HepG2 (cell line): ENCODE results near the gene ARPC1B. TPM values are rescaled to one million over a fixed set of nuclear protein-coding genes. Genes with fewer than 3 reads are reported as not detected.

Experiments
- EHMT2 ChIP-seq: fragments of 200-600 bp; sonication (generic); IDR thresholded peaks from 2 replicates; pipeline ENCODE4 v1.7.0; 2017; ENCODE audit warnings: antibody characterized with exemption, low read depth, low read length, borderline replicate concordance
- FOXA1 ChIP-seq, 2 experiments: fragments of 450-650 bp in 1 of 2; sonication (generic) in 1 of 2; formaldehyde crosslinking in 1 of 2; IDR thresholded peaks; 2 replicates each; pipeline versions ENCODE4 v1.4.0 to v1.6.1; 2016 to 2020; ENCODE audit warnings: missing genetic modification reagents in 1 of 2
- HHEX ChIP-seq: IDR thresholded peaks from 2 replicates; pipeline ENCODE4 v1.6.1; 2016; ENCODE audit warnings: control low read depth
- JDP2 ChIP-seq: sonication (generic); formaldehyde crosslinking; IDR thresholded peaks from 2 replicates; pipeline ENCODE4 v1.8.1; 2022; ENCODE audit warnings: missing genetic modification reagents, borderline replicate concordance
- KDM2A ChIP-seq: sonication (generic); formaldehyde crosslinking; IDR thresholded peaks from 2 replicates; pipeline ENCODE4 v1.4.0; 2020; ENCODE audit warnings: low read depth, missing genetic modification reagents, borderline replicate concordance
- MAFG ChIP-seq: sonication (generic); formaldehyde crosslinking; IDR thresholded peaks from 2 replicates; pipeline ENCODE4 v1.5.1; 2020; ENCODE audit warnings: mild to moderate bottlenecking, missing genetic modification reagents
- MBD4 ChIP-seq: IDR thresholded peaks from 2 replicates; pipeline ENCODE4 v1.6.1; 2012; ENCODE audit warnings: low read length, inconsistent platforms, borderline replicate concordance
- NONO ChIP-seq, 2 experiments: fragments of 450-650 bp in 1 of 2; sonication (generic) in 1 of 2; formaldehyde crosslinking in 1 of 2; IDR thresholded peaks in 1 of 2; conservative IDR thresholded peaks in 1 of 2; 2 replicates each; pipeline versions ENCODE4 v1.6.1 to v1.8.0; 2017 to 2022; ENCODE audit warnings: mild to moderate bottlenecking in 1 of 2, missing genetic modification reagents in 1 of 2, moderate library complexity in 1 of 2
- TMF1 ChIP-seq: sonication (generic); formaldehyde crosslinking; IDR thresholded peaks from 2 replicates; pipeline ENCODE4 v1.8.1; 2022; ENCODE audit warnings: low read depth, missing genetic modification reagents
- ZFP82 ChIP-seq: sonication (generic); formaldehyde crosslinking; IDR thresholded peaks from 2 replicates; pipeline ENCODE4 v1.5.1; 2020; ENCODE audit warnings: mild to moderate bottlenecking, missing genetic modification reagents, borderline replicate concordance
- ZNF124 ChIP-seq: sonication (generic); formaldehyde crosslinking; IDR thresholded peaks from 2 replicates; pipeline ENCODE4 v1.4.0; 2020; ENCODE audit warnings: missing genetic modification reagents
- ZNF274 ChIP-seq: sonication (generic); formaldehyde crosslinking; IDR thresholded peaks from 2 replicates; pipeline ENCODE4 v1.5.1; 2020; ENCODE audit warnings: mild to moderate bottlenecking, missing genetic modification reagents
- ZNF350 ChIP-seq: sonication (generic); formaldehyde crosslinking; IDR thresholded peaks from 2 replicates; pipeline ENCODE4 v1.4.0; 2020; ENCODE audit warnings: mild to moderate bottlenecking, low read depth, missing genetic modification reagents, borderline replicate concordance
- ZNF766 ChIP-seq: sonication (generic); formaldehyde crosslinking; IDR thresholded peaks from 2 replicates; pipeline ENCODE4 v1.5.0; 2020; ENCODE audit warnings: missing genetic modification reagents, borderline replicate concordance
- ZNF790 ChIP-seq: sonication (generic); formaldehyde crosslinking; IDR thresholded peaks from 2 replicates; pipeline ENCODE4 v1.8.0; 2022; ENCODE audit warnings: missing genetic modification reagents, mild to moderate bottlenecking, borderline replicate concordance
- ZNF841 ChIP-seq: sonication (generic); formaldehyde crosslinking; IDR thresholded peaks from 2 replicates; pipeline ENCODE4 v1.8.1; 2023; ENCODE audit warnings: missing genetic modification reagents, borderline replicate concordance
- polyA plus RNA-seq, 8 experiments: library from polyadenylated mRNA; depleted of rRNA in 3 of 8; stranded (reverse) in 7 of 8; unstranded in 1 of 8; fragments of >200 nt; fragmentation: Illumina TruSeq in 4 of 8; extraction: Trizol in 4 of 8; gene quantifications; 2 replicates each; pipeline versions ENCODE4 v1.2.1 to v1.2.3, GENCODE V29; 2011 to 2016; ENCODE audit warnings: low read depth in 4 of 8, missing spikeins in 1 of 8, mixed read lengths in 1 of 8; ENCODE audit not compliant: insufficient read depth in 1 of 8
- total RNA-seq, 5 experiments: library from RNA; depleted of rRNA; stranded (reverse); fragments of >200 nt; fragmentation: Illumina TruSeq; extraction: Trizol; gene quantifications; 2 replicates each; pipeline ENCODE4 v1.2.3, GENCODE V29; 2016; ENCODE audit warnings: low read depth in 1 of 5
- TF ChIP-seq, protein P1 (sequence below): sonication (generic); formaldehyde crosslinking; IDR thresholded peaks from 2 replicates; pipeline ENCODE4 v1.5.0; 2020; ENCODE audit warnings: mild to moderate bottlenecking, missing genetic modification reagents, moderate library complexity
- TF ChIP-seq, protein P2 (sequence below): sonication (generic); formaldehyde crosslinking; IDR thresholded peaks from one replicate; pipeline ENCODE4 v1.5.1; 2020; ENCODE audit warnings: mild to moderate bottlenecking, missing genetic modification reagents; ENCODE audit errors: not compliant biosample characterization
- TF ChIP-seq, protein P3 (sequence below): sonication (generic); formaldehyde crosslinking; IDR thresholded peaks from 2 replicates; pipeline ENCODE4 v1.5.0; 2020; ENCODE audit warnings: missing genetic modification reagents

ARPC1B gene
- total and polyA plus RNA-seq, 2 of the 13 experiments (the other 11 are each of a cell fraction or from before 2014, with no cell fraction given): 72.9 to 89.1 TPM

DNA sequence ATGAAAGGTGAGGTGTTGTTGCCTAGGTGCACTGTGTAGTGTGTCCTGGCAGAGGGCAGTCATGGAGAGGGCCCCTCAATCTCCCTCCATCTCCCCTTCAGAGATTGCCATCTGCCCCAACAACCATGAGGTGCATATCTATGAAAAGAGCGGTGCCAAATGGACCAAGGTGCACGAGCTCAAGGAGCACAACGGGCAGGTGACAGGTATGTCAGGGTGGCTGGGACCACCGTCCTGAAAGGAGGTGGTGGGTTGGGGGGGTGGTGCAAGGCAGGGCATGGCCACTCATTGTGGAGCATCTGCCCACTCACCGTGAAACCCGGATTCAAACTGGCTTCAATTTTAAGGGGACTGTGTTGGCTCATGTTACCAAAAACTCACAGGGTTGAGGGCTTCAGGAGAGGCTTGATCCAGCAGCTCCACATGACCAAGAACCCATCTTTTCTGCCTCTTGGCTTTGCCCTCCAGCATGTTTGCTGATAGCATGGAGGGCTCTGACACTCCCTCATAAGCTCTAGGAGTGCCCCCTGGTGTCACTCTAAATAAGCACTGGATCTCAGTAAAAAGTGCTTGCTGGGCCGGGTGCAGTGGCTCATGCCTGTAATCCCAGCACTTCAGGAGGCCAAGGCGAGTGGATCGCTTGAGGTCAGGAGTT is 12.2 kb downstream of the ARPC1B start (continued):
- TF ChIP-seq FOXA1 (IDR thresholded peaks at IDR 0.05) (no peak), FOXA1 (CRISPR knock-in tag; IDR thresholded peaks at IDR 0.05) (no peak; the same call in 1 of the 2 replicates), MBD4 (no peak), ZNF766 (CRISPR knock-in tag) (no peak), ZNF790 (CRISPR knock-in tag) (no peak), JDP2 (no peak), ZNF274 (CRISPR knock-in tag) (no peak), EHMT2 (no peak), NONO (IDR thresholded peaks at IDR 0.05) (no peak), NONO (CRISPR knock-in tag; conservative IDR thresholded peaks at IDR 0.05) (peak; percentile 41; the same call in 1 of the 2 replicates), KDM2A (no peak), ZNF124 (CRISPR knock-in tag) (no peak), MAFG (no peak), ZNF350 (CRISPR knock-in tag) (no peak), HHEX (CRISPR knock-in tag) (no peak), ZNF841 (CRISPR knock-in tag) (no peak), ZFP82 (CRISPR knock-in tag) (no peak), TMF1 (CRISPR knock-in tag) (no peak)
- TF ChIP-seq, protein P1, sequence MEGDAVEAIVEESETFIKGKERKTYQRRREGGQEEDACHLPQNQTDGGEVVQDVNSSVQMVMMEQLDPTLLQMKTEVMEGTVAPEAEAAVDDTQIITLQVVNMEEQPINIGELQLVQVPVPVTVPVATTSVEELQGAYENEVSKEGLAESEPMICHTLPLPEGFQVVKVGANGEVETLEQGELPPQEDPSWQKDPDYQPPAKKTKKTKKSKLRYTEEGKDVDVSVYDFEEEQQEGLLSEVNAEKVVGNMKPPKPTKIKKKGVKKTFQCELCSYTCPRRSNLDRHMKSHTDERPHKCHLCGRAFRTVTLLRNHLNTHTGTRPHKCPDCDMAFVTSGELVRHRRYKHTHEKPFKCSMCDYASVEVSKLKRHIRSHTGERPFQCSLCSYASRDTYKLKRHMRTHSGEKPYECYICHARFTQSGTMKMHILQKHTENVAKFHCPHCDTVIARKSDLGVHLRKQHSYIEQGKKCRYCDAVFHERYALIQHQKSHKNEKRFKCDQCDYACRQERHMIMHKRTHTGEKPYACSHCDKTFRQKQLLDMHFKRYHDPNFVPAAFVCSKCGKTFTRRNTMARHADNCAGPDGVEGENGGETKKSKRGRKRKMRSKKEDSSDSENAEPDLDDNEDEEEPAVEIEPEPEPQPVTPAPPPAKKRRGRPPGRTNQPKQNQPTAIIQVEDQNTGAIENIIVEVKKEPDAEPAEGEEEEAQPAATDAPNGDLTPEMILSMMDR: peak; percentile 77
- TF ChIP-seq, protein P2, sequence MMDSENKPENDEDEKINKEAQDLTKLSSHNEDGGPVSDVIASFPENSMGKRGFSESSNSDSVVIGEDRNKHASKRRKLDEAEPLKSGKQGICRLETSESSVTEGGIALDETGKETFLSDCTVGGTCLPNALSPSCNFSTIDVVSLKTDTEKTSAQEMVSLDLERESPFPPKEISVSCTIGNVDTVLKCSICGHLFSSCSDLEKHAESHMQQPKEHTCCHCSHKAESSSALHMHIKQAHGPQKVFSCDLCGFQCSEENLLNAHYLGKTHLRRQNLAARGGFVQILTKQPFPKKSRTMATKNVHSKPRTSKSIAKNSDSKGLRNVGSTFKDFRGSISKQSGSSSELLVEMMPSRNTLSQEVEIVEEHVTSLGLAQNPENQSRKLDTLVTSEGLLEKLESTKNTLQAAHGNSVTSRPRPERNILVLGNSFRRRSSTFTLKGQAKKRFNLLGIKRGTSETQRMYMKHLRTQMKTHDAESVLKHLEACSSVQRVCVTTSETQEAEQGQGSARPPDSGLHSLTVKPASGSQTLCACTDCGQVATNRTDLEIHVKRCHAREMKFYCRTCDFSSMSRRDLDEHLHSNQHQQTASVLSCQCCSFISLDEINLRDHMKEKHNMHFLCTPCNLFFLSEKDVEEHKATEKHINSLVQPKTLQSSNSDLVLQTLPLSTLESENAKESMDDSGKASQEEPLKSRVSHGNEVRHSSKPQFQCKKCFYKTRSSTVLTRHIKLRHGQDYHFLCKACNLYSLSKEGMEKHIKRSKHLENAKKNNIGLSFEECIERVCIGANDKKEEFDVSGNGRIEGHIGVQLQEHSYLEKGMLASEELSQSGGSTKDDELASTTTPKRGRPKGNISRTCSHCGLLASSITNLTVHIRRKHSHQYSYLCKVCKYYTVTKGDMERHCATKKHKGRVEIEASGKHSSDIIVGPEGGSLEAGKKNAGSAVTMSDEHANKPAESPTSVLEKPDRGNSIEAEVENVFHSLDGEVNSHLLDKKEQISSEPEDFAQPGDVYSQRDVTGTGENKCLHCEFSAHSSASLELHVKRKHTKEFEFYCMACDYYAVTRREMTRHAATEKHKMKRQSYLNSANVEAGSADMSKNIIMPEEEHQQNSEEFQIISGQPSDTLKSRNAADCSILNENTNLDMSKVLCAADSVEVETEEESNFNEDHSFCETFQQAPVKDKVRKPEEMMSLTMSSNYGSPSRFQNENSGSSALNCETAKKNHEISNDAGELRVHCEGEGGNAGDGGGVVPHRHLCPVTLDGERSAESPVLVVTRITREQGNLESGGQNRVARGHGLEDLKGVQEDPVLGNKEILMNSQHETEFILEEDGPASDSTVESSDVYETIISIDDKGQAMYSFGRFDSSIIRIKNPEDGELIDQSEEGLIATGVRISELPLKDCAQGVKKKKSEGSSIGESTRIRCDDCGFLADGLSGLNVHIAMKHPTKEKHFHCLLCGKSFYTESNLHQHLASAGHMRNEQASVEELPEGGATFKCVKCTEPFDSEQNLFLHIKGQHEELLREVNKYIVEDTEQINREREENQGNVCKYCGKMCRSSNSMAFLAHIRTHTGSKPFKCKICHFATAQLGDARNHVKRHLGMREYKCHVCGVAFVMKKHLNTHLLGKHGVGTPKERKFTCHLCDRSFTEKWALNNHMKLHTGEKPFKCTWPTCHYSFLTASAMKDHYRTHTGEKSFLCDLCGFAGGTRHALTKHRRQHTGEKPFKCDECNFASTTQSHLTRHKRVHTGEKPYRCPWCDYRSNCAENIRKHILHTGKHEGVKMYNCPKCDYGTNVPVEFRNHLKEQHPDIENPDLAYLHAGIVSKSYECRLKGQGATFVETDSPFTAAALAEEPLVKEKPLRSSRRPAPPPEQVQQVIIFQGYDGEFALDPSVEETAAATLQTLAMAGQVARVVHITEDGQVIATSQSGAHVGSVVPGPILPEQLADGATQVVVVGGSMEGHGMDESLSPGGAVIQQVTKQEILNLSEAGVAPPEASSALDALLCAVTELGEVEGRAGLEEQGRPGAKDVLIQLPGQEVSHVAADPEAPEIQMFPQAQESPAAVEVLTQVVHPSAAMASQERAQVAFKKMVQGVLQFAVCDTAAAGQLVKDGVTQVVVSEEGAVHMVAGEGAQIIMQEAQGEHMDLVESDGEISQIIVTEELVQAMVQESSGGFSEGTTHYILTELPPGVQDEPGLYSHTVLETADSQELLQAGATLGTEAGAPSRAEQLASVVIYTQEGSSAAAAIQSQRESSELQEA (CRISPR knock-in tag): no peak
- TF ChIP-seq, protein P3, sequence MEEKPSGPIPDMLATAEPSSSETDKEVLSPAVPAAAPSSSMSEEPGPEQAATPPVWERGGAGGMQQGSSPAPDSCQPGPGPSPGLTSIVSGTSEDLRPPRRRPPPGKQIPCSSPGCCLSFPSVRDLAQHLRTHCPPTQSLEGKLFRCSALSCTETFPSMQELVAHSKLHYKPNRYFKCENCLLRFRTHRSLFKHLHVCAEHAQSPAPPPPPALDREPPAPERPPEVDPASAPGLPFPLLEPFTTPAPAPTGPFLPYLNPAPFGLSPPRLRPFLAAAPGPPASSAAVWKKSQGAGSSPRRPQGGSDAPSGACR (CRISPR knock-in tag): no peak
